Eye (tissue), 1 donor: ENCODE data around the gene RNF138.
A peak's percentile ranks its signal among the peaks of the same experiment; 100 is the strongest.
"Not testable (repeated sequence)": the region's sequence is repeated elsewhere in the genome, so short reads cannot be mapped to it uniquely, and the experiment has no call there.

Experiments used
- DNase-seq: peaks from one replicate; pipeline ENCODE4 v3.0.0-alpha.2; 2015

Gene RNF138

DNA sequence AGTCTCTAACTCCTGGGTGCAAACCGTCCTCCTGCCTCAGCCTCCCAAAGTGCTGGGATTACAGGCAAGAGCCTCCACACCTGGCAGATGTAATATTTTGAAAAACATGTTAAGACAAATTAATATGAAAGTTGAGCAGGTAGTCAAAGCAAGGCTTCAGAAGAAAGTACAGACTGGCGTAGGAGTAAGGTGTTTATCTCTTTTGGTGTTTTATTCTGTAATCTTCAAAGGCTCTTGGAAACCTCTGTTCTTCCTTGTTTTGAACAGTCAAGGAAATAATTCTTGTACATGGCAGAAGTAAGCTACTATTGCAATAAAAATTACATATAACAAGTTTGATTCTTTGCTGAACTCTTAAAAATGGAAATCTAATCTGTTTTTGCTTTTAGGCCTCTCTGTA, 5.3 kb downstream of the RNF138 start:
- no peak for DNase-seq

GRCh38 chr18:32104516-32104915, 12.8 kb downstream of the RNF138 start:
- no peak for DNase-seq

DNA sequence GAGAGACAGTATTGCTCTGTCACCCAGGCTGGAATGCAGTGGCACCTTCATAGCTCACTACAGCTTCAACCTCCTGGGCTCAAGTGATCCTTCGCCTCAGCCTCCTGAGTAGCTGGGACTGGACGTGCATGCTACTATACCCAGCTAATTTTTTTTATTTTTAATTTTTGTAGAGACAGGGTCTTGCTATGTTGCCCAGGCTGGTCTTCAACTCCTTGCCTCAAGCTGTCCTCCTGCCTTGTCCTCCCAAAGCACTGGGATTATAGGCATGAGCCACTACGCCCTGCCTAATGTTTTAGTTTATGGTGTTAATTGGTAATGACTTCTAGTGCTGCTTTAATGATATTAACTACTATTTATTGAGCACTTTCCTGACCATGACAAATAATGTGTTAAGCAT, 18.3 kb downstream of the RNF138 start:
- no peak for DNase-seq

GRCh38 chr18:32111706-32112105, 20.0 kb downstream of the RNF138 start:
- no peak for DNase-seq

DNA sequence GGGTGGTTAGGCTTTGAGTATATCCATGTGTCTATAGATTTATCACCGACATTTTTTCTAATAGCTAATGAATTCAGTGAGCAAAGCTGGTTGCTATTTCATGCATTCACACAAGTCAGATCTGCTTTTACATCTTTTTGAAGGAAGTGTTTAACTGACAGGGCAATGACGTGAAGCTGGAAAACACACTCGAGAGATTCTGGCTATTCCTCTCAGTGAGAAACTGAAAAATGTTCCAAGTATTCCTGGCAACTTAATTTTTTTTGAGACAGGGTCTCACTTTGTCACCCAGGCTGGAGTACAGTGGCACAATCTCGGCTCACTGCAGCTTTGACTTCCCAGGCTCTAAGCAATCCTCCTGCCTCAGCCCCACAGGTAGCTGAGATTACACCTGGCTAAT, 21.2 kb downstream of the RNF138 start:
- DNase-seq, result no peak

- DNase-seq, result no peak
Observed at GRCh38 chr18:32114293-32114942, 22.7 kb downstream of the RNF138 start.

- no peak for DNase-seq
Observed at GRCh38 chr18:32122039-32122438, 30.4 kb downstream of the RNF138 start.

DNA sequence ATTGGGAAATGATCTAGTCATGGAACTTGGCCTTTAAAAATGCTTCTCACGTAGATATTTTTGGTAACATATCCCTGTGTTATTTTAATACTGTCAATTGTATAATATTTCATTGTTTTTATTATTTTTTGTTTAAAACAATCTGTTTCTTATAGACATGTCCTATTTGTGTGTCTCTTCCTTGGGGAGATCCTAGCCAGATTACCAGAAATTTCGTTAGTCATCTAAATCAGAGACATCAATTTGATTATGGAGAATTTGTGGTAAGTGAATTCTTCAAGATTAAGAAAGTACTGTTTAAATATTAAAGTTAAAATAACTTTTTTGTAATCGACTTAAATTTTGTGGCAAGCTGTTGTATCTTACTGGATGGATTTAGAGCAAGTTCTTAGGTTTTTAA, 34.9 kb downstream of the RNF138 start:
- no peak for DNase-seq

- no peak for DNase-seq
Observed at GRCh38 chr18:32135625-32136024, 44.0 kb downstream of the RNF138 start.

GRCh38 chr18:32138332-32138982, 46.8 kb downstream of the RNF138 start:
- no peak for DNase-seq

DNA sequence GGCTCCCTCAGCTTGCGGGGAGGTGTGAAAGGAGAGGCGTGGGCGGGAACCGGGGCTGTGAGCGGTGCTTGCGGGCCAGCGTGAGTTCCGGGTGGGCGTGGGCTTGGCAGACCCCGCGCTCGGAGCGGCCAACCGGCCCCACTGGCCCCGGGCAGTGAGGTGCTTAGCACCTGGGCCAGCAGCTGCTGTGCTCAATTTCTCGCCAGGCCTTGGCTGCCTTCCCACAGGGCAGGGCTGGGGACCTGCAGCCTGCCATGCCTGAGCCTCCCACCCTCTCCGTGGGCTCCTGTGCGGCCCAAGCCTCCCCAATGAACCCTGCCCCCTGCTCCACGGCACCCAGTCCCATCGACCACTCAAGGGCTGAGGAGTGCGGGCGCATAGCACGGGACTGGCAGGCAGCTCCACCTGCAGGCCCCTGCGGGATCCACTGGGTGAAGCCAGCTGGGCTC, 48.2 kb downstream of the RNF138 start:
- DNase-seq, result no peak

DNA sequence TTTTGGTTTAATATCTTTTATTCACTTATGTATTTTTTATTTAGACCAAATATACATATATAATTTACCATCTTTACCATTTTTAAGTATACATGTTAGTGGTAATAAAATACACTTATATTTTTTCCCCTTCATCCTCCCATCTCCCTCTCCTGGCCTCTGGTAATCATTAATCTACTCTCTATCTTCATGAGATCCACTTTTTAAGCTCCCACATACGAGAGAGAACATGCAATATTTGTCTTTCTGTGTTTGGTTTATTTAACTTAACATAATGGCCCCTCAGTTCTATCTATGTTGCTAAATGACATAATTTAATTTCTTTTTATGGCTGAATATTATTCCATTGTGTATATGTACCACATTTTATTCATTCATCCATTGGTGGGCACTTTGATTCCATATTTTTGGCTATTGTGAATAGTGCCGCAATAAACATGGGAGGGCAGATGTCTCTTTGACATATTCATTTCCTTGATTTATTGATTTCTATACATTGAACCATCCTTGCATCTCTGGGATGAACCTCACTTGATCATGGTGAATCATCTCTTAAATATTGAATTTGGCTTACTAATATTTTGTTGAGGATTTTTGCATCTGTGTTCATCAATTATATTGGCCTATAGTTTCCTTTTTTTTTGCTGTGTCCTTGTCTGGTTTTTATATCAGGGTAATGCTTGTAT, 56.7 kb downstream of the RNF138 start:
- no peak for DNase-seq

- no peak for DNase-seq
Observed at GRCh38 chr18:32152705-32153448, 61.2 kb downstream of the RNF138 start.

- DNase-seq, result no peak
Observed at GRCh38 chr18:32156855-32157254, 65.2 kb downstream of the RNF138 start.

DNA sequence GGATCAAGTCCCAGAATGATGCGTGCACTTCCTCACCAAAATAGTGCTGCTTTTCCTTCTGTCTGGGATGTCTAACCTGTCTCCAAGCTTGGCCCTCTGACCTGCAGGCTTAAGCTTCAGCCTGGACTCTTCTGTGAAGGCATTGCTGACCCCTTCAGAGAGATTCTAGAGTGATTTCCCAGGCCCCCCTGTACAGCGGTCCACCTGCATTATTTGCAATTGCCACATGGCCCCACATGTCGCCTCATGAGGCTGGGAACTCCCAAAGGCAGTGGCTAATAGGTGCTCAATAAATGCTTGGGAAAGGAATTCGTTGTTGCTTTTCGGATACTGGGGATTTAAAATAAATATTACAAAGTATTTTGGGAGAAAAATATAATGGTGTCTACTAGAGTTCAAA, 65.9 kb downstream of the RNF138 start:
- no peak for DNase-seq

- peak; percentile 96 for DNase-seq
Observed at GRCh38 chr18:32158108-32158624, 66.5 kb downstream of the RNF138 start.

- not testable (repeated sequence) for DNase-seq
Observed at GRCh38 chr18:32158631-32159030, 67.0 kb downstream of the RNF138 start.

GRCh38 chr18:32160547-32160946, 68.9 kb downstream of the RNF138 start:
- DNase-seq, result no peak

- DNase-seq, result no peak
Observed at GRCh38 chr18:32167980-32168730, 76.5 kb downstream of the RNF138 start.

GRCh38 chr18:32173654-32174053, 82.0 kb downstream of the RNF138 start:
- DNase-seq, result no peak

DNA sequence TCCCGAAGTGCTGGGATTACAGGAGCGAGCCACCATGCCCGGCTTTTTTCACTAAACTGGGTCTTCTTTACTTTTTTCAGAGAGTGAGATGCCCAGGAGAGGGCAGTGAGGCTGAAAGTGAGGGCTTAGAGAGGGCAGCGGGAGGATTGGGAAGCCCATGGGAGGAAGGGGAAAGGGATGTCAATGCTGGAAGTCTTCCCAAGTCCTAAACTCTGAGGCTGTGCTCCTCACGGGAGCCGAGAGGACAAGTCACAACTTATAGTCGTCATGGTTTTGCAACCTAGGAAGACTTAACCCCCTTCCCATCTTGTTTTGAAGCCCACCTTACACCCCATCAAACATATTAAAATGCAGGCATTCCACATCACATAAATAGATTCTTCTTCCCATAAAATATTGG, 83.0 kb downstream of the RNF138 start:
- DNase-seq, result no peak

DNA sequence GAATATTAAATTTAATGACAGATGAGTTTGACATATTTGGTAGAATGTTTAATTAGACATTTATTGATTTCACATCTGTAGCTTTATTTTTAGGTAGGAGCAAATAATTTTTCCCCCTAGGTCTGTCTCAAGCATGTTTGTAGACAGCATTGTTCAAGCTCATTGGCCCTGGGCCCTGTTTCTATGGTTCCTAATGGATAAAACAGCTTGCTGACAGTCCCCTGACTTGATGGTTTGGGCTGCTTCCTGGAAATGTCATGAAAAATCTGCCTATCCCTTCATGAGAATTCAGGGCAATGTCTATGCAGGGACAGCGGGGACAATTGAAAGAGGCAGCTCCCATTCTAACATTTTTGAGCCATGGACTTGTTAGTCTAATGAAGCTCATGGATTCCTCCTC, 83.6 kb downstream of the RNF138 start:
- DNase-seq, result no peak
